ENCODE measurements around the gene GABBR2.

- TF ChIP-seq CTCF (IDR thresholded peaks at IDR 0.05) (no peak), POLR2A (IDR thresholded peaks at IDR 0.05) (no peak)
These were observed 115.1 kb downstream of the GABBR2 start for GRCh38 chr9:98593354-98594253.
